ENCODE measurements around the gene CHI3L2.

CHI3L2 gene

DNA sequence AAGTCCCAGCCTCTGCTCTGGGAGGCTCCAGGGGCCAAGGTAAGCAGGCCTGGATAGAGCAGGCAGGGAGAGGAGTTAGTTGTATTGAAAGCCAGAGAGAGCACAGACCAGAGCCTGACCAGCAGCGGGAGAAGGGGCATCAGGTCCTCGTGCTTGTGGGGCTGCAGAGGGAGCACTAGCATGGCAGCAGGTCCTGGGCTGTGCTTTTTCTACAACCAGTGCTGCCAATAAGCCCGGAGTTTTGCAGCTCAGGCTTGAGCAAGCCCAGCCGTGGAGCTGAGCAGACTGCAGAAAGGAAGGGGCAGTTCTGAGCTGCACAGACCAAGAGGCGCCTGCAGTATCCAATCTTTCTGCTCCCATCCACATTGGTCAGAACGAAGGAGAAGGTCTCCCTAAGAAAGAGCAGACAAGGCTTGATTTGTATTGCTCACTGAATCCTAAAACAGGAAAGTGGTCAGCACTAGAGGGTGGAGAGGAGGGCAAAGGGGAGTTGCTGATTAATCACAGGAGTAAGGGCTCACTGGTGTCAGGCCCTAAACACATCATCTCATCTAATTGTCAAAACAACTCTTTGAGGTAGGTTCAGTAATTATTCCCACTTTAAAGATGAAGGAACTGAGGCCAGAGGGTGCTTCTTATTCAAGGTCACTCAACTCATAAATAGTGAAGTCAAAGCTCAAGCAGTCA, 29.8 kb upstream of the CHI3L2 start:
- no peak for TF ChIP-seq CTCF (IDR thresholded peaks at IDR 0.05; ENCODE audit: low read length)
- H4K20me1 ChIP-seq (ENCODE audit: insufficient read depth, low read length) = no peaks in the 10 kb centered on the region
- no peaks in the 10 kb centered on the region for H3K9me3 ChIP-seq (replicated peaks; ENCODE audit: insufficient read depth, low read length)
- H3K36me3 ChIP-seq (replicated peaks; ENCODE audit: insufficient read depth, low read length) = no peaks in the 10 kb centered on the region
- H3K9me2 ChIP-seq (replicated peaks; ENCODE audit: insufficient read depth, low read length) = no peaks in the 10 kb centered on the region
- H3K4me3 ChIP-seq (ENCODE audit: low read length) = no peak overlapping the region
- peaks cover 20% of the 10 kb centered on the region for H3K4me1 ChIP-seq (ENCODE audit: low read length)
- DNase-seq = no peak
- no peak overlapping the region for H3K9ac ChIP-seq (ENCODE audit: low read length)
- no peaks in the 10 kb centered on the region for H3K27me3 ChIP-seq (replicated peaks; ENCODE audit: insufficient read depth, low read length)
- H2AFZ ChIP-seq (ENCODE audit: low read length) = no peak overlapping the region
- no peak overlapping the region for H3K27ac ChIP-seq (ENCODE audit: low read length)
- no peak overlapping the region for H3K4me2 ChIP-seq (ENCODE audit: low read depth, low read length)
- no peaks in the 10 kb centered on the region for H3K79me2 ChIP-seq (ENCODE audit: low read length)
- H3F3A ChIP-seq (ENCODE audit: insufficient read depth, low read length) = no peaks in the 10 kb centered on the region

DNA sequence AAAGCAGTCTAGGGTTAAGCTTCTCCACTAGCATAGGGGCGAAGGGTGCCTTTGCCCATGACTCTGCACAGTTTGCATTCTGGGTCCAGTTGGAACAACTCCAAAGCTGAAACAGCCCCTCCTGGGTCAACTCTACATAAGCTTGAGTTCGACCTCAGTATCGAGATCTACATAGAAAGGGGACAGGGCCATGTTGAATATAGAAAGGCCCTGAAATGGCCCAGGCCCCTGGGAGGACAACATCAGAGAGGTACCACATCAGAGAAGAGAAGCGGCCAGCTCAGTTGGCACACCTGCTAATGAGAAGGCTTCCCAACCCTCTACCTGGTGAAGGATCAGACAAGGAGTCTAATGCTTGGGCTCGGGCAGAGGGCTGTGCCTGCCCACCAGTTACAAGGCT, 28.7 kb upstream of the CHI3L2 start:
- Histone ChIP-seq H3K4me2 (ENCODE audit: low read depth, low read length) (no peak overlapping the region), H3K4me1 (ENCODE audit: low read length) (peaks cover 21% of the 10 kb centered on the region), H3K79me2 (ENCODE audit: low read length) (no peaks in the 10 kb centered on the region), H3K9me2 (replicated peaks; ENCODE audit: insufficient read depth, low read length) (no peaks in the 10 kb centered on the region), H3K36me3 (replicated peaks; ENCODE audit: insufficient read depth, low read length) (no peaks in the 10 kb centered on the region), H3K27ac (ENCODE audit: low read length) (no peak overlapping the region), H3K9ac (ENCODE audit: low read length) (no peak overlapping the region), H3K27me3 (replicated peaks; ENCODE audit: insufficient read depth, low read length) (no peaks in the 10 kb centered on the region), H4K20me1 (ENCODE audit: insufficient read depth, low read length) (no peaks in the 10 kb centered on the region), H3K9me3 (replicated peaks; ENCODE audit: insufficient read depth, low read length) (no peaks in the 10 kb centered on the region), H3F3A (ENCODE audit: insufficient read depth, low read length) (no peaks in the 10 kb centered on the region), H3K4me3 (ENCODE audit: low read length) (no peak overlapping the region), H2AFZ (ENCODE audit: low read length) (no peak overlapping the region)
- TF ChIP-seq EZH2 (optimal IDR thresholded peaks at IDR 0.05; ENCODE audit: low read depth, low read length) (no peak), EZH2phosphoT487 (IDR thresholded peaks at IDR 0.05; ENCODE audit: low read length) (no peak), CTCF (IDR thresholded peaks at IDR 0.05; ENCODE audit: low read length) (no peak)
- DNase-seq = no peak

- Histone ChIP-seq H3K27ac (ENCODE audit: low read length) (no peak overlapping the region), H3K36me3 (replicated peaks; ENCODE audit: insufficient read depth, low read length) (no peaks in the 10 kb centered on the region), H3K4me3 (ENCODE audit: low read length) (no peak overlapping the region), H3K4me2 (ENCODE audit: low read depth, low read length) (no peak overlapping the region), H4K20me1 (ENCODE audit: insufficient read depth, low read length) (no peaks in the 10 kb centered on the region), H3F3A (ENCODE audit: insufficient read depth, low read length) (no peaks in the 10 kb centered on the region), H3K9me2 (replicated peaks; ENCODE audit: insufficient read depth, low read length) (no peaks in the 10 kb centered on the region), H3K4me1 (ENCODE audit: low read length) (peaks cover 21% of the 10 kb centered on the region), H3K27me3 (replicated peaks; ENCODE audit: insufficient read depth, low read length) (no peaks in the 10 kb centered on the region), H3K79me2 (ENCODE audit: low read length) (no peaks in the 10 kb centered on the region), H3K9me3 (replicated peaks; ENCODE audit: insufficient read depth, low read length) (no peaks in the 10 kb centered on the region), H2AFZ (ENCODE audit: low read length) (no peak overlapping the region), H3K9ac (ENCODE audit: low read length) (no peak overlapping the region)
- no peak for DNase-seq
- TF ChIP-seq EZH2 (optimal IDR thresholded peaks at IDR 0.05; ENCODE audit: low read depth, low read length) (no peak), EZH2phosphoT487 (IDR thresholded peaks at IDR 0.05; ENCODE audit: low read length) (no peak), CTCF (IDR thresholded peaks at IDR 0.05; ENCODE audit: low read length) (no peak)
These were observed 28.2 kb upstream of the CHI3L2 start for GRCh38 chr1:111199329-111199728.
